NCI-H2227 (cell line): ENCODE data around the gene PSMD10.

Experiments
- DNase-seq: peaks from one replicate; lab custom pipeline; 2025; ENCODE audit not compliant: unreplicated experiment; lab: John Stamatoyannopoulos, UW

The PSMD10 gene

GRCh38 chrX:108091264-108091877, at the start of gene PSMD10, which contains the start of gene ATG4A:
TSS of gene PSMD10 (minus strand) at chrX:108091542. CDS start at chrX:108091520, 22 bp downstream.
TSS of gene ATG4A (plus strand) at chrX:108091778. CDS start at chrX:108091827, 49 bp downstream.
- peak; percentile 98 for DNase-seq

- DNase-seq = no peak
Measured at GRCh38 chrX:108138814-108139702, 47.7 kb upstream of the PSMD10 start.

GRCh38 chrX:108134724-108135123, 43.4 kb upstream of the PSMD10 start:
- no peak for DNase-seq

- no peak for DNase-seq
Measured at GRCh38 chrX:108132876-108133275, 41.5 kb upstream of the PSMD10 start.

GRCh38 chrX:108132034-108132433, 40.7 kb upstream of the PSMD10 start:
- DNase-seq = no peak

GRCh38 chrX:108131471-108131870, 40.1 kb upstream of the PSMD10 start:
- no peak for DNase-seq

GRCh38 chrX:108130889-108131288, 39.5 kb upstream of the PSMD10 start:
- DNase-seq = no peak

- no peak for DNase-seq
Measured at GRCh38 chrX:108127152-108127551, 35.8 kb upstream of the PSMD10 start.

- DNase-seq = no peak
Measured at GRCh38 chrX:108126661-108127060, 35.3 kb upstream of the PSMD10 start.

GRCh38 chrX:108123591-108124366, 32.4 kb upstream of the PSMD10 start:
- DNase-seq = no peak

GRCh38 chrX:108122748-108123147, 31.4 kb upstream of the PSMD10 start:
- no peak for DNase-seq

GRCh38 chrX:108121291-108121690, 29.9 kb upstream of the PSMD10 start:
- no peak for DNase-seq

GRCh38 chrX:108117988-108118387, 26.6 kb upstream of the PSMD10 start:
- no peak for DNase-seq

GRCh38 chrX:108114541-108114940, 23.2 kb upstream of the PSMD10 start:
- no peak for DNase-seq

- no peak for DNase-seq
Measured at GRCh38 chrX:108105473-108105872, 14.1 kb upstream of the PSMD10 start.

GRCh38 chrX:108097380-108097779, 6.0 kb upstream of the PSMD10 start:
- DNase-seq = no peak

- DNase-seq = no peak
Measured at GRCh38 chrX:108091878-108092291, 543 bp upstream of the PSMD10 start.

- DNase-seq = no peak
Measured at GRCh38 chrX:108090491-108091263, 665 bp downstream of the PSMD10 start.

GRCh38 chrX:108088511-108088910, 2.8 kb downstream of the PSMD10 start:
- no peak for DNase-seq

GRCh38 chrX:108087792-108088191, 3.5 kb downstream of the PSMD10 start:
- DNase-seq = no peak

GRCh38 chrX:108081110-108081509, 10.2 kb downstream of the PSMD10 start:
- DNase-seq = no peak
